Mucosa of rectum (tissue), 2 donors: ENCODE results near the gene OR3A1.
"Not testable (repeated sequence)": the region's sequence is repeated elsewhere in the genome, so short reads cannot be mapped to it uniquely, and the experiment has no call there.

Experiments used
- H3K27ac ChIP-seq, 2 donors: one replicate each; pipeline ENCODE4 v1.7.0; 2013; ENCODE audit warnings: inconsistent platforms in 2 of 2, low read depth in 2 of 2, low read length in 2 of 2
- H3K27me3 ChIP-seq, 2 donors: one replicate each; pipeline ENCODE4 v1.7.0; 2013; ENCODE audit warnings: low read length in 2 of 2; ENCODE audit not compliant: control insufficient read depth in 2 of 2, insufficient read depth in 2 of 2
- H3K36me3 ChIP-seq, 2 donors: one replicate each; pipeline ENCODE4 v1.7.0; 2013; ENCODE audit warnings: low read length in 2 of 2; ENCODE audit not compliant: control insufficient read depth in 2 of 2, insufficient read depth in 2 of 2
- H3K4me1 ChIP-seq, 2 donors: one replicate each; pipeline ENCODE4 v1.7.0; 2013; ENCODE audit warnings: low read length in 2 of 2, mild to moderate bottlenecking in 1 of 2; ENCODE audit not compliant: control insufficient read depth in 2 of 2, insufficient read depth in 2 of 2
- H3K4me3 ChIP-seq, 2 donors: one replicate each; pipeline ENCODE4 v1.7.0; 2013; ENCODE audit warnings: low read length in 2 of 2
- H3K9ac ChIP-seq, 2 donors: one replicate each; pipeline ENCODE4 v1.7.0; 2013; ENCODE audit warnings: low read length in 2 of 2, low read depth in 1 of 2, mild to moderate bottlenecking in 1 of 2
- H3K9me3 ChIP-seq, 2 donors: one replicate each; pipeline ENCODE4 v1.7.0; 2013; ENCODE audit warnings: low read length in 2 of 2; ENCODE audit not compliant: control insufficient read depth in 2 of 2
- donor health status: healthy.
- donor health status: Normal muscosa, but diverticular disease.

Gene OR3A1

GRCh38 chr17:3271072-3271848 is 26.9 kb downstream of the OR3A1 start:
- H3K4me1 ChIP-seq = no peaks in the 10 kb centered on the region

GRCh38 chr17:3260600-3260999 is 37.6 kb downstream of the OR3A1 start:
- Histone ChIP-seq H3K9me3 (no peaks in the 10 kb centered on the region), H3K36me3 (no peaks in the 10 kb centered on the region), H3K27me3 (no peaks in the 10 kb centered on the region), H3K27ac (no peak overlapping the region), H3K4me1 (no peaks in the 10 kb centered on the region), H3K9ac (no peak overlapping the region), H3K4me3 (no peak overlapping the region)

More at GRCh38 chr17:3271072-3271848, 26.9 kb downstream of the OR3A1 start:
- H3K36me3 ChIP-seq = no peaks in the 10 kb centered on the region
- no peak overlapping the region for H3K9ac ChIP-seq
- no peaks in the 10 kb centered on the region for H3K27me3 ChIP-seq
- no peak overlapping the region for H3K27ac ChIP-seq
- H3K9me3 ChIP-seq = no peaks in the 10 kb centered on the region
- H3K4me3 ChIP-seq = no peak overlapping the region

- no peak overlapping the region for H3K9ac ChIP-seq
- H3K9me3 ChIP-seq = no peaks in the 10 kb centered on the region
- no peak overlapping the region for H3K27ac ChIP-seq
- no peaks in the 10 kb centered on the region for H3K4me1 ChIP-seq
- no peaks in the 10 kb centered on the region for H3K36me3 ChIP-seq
- H3K4me3 ChIP-seq = no peak overlapping the region
- no peaks in the 10 kb centered on the region for H3K27me3 ChIP-seq
Observed at GRCh38 chr17:3260163-3260562, 38.0 kb downstream of the OR3A1 start.

GRCh38 chr17:3256575-3256974 is 41.6 kb downstream of the OR3A1 start:
- Histone ChIP-seq H3K36me3 (no peaks in the 10 kb centered on the region), H3K4me3 (no peak overlapping the region), H3K27ac (no peak overlapping the region), H3K9ac (no peak overlapping the region), H3K4me1 (no peaks in the 10 kb centered on the region), H3K9me3 (no peaks in the 10 kb centered on the region), H3K27me3 (no peaks in the 10 kb centered on the region)

GRCh38 chr17:3249013-3249412 is 49.1 kb downstream of the OR3A1 start:
- H3K27me3 ChIP-seq, H3K9ac ChIP-seq, H3K9me3 ChIP-seq, H3K4me3 ChIP-seq, H3K27ac ChIP-seq, H3K4me1 ChIP-seq, H3K36me3 ChIP-seq: not testable (repeated sequence)

- not testable (repeated sequence) for H3K4me1 ChIP-seq, H3K27me3 ChIP-seq, H3K9ac ChIP-seq, H3K4me3 ChIP-seq, H3K36me3 ChIP-seq, H3K9me3 ChIP-seq, H3K27ac ChIP-seq
Observed at GRCh38 chr17:3244841-3245240, 53.3 kb downstream of the OR3A1 start.

- not testable (repeated sequence) for H3K27ac ChIP-seq, H3K9ac ChIP-seq, H3K4me3 ChIP-seq, H3K27me3 ChIP-seq, H3K36me3 ChIP-seq, H3K4me1 ChIP-seq, H3K9me3 ChIP-seq
Observed at GRCh38 chr17:3241044-3241443, 57.1 kb downstream of the OR3A1 start.
